Measurements from ENCODE around the gene KPNA2.

DNA sequence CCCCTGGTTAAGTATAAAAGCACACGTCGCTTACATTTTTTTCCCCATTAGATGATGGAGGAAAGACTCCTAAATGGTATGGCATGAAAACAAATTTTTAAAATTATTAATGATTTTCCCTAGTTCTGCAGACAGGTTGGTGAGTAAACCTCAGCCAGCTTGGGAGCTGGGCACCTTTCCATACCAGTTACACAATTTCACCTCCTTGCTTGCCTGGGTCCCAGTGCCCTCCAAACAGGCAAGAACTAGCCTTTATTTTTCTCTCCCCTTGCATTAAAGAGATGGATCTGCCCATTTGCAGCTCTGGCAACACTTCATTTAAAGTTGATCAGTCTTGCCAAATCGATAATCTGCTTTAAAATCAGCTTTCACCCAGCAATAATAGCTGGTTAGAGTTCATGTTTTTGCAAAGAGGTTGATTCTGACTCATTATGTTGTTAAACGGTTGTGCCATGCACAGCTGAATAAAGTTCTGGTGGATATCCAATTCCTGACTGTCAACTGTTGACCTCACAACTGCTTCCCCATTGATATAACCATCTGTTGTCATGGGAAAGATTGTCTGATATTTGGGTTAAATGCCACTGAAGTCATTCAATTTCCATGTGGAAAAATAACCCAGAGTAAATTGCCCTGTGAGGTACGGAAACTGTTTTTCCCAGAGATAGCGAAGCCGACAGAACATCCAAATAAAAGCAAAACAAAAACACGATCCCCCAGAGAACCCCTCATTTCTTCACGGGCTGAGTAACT lies 40.5 kb upstream of the KPNA2 start:
- TF ChIP-seq, protein P1, sequence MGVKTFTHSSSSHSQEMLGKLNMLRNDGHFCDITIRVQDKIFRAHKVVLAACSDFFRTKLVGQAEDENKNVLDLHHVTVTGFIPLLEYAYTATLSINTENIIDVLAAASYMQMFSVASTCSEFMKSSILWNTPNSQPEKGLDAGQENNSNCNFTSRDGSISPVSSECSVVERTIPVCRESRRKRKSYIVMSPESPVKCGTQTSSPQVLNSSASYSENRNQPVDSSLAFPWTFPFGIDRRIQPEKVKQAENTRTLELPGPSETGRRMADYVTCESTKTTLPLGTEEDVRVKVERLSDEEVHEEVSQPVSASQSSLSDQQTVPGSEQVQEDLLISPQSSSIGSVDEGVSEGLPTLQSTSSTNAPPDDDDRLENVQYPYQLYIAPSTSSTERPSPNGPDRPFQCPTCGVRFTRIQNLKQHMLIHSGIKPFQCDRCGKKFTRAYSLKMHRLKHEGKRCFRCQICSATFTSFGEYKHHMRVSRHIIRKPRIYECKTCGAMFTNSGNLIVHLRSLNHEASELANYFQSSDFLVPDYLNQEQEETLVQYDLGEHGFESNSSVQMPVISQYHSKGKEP (CRISPR knock-in tag; IDR thresholded peaks at IDR 0.05): no peak
- TF ChIP-seq ZNF644 (CRISPR knock-in tag; IDR thresholded peaks at IDR 0.05; ENCODE audit: low read depth): no peak

Measured in HepG2 (cell line).